OCI-LY3 (cell line): ENCODE results near the gene LYRM9.

Experiments
- CTCF ChIP-seq: fragments of 200-600, 300-600 bp; sonication (generic); IDR thresholded peaks from 2 replicates; pipeline ENCODE4 v1.5.1; 2014; ENCODE audit warnings: antibody characterized with exemption, low read length, low read depth
- EZH2phosphoT487 ChIP-seq: fragments of 200-600 bp; shearing (Covaris generic); IDR thresholded peaks from 2 replicates; pipeline ENCODE4 v1.6.1; 2018; ENCODE audit warnings: antibody characterized with exemption, mixed run types, low read depth

- TF ChIP-seq CTCF = no peak
- TF ChIP-seq EZH2phosphoT487 = no peak
Observed at GRCh38 chr17:27930000-27930399, 36.8 kb upstream of the LYRM9 start.
